Activated naive CD8-positive, alpha-beta T cell (primary cell): ENCODE data around the gene ESYT3.
"Not testable (repeated sequence)": the region's sequence is repeated elsewhere in the genome, so short reads cannot be mapped to it uniquely, and the experiment has no call there.

Source experiments
- H3K27ac Mint-ChIP-seq: one replicate; pipeline ENCODE4 v1.8.0; 2021; ENCODE audit warnings: mixed read lengths
- H3K27me3 Mint-ChIP-seq: one replicate; pipeline ENCODE4 v1.8.0; 2021; ENCODE audit warnings: mixed read lengths
- H3K36me3 Mint-ChIP-seq: one replicate; pipeline ENCODE4 v1.8.0; 2021; ENCODE audit warnings: mixed read lengths
- H3K4me1 Mint-ChIP-seq: one replicate; pipeline ENCODE4 v1.8.0; 2021; ENCODE audit warnings: low read depth, mixed read lengths
- H3K4me3 Mint-ChIP-seq: one replicate; pipeline ENCODE4 v1.8.0; 2021; ENCODE audit warnings: mild to moderate bottlenecking, mixed read lengths
- H3K9me3 Mint-ChIP-seq: one replicate; pipeline ENCODE4 v1.8.0; 2021; ENCODE audit warnings: low read depth, mixed read lengths

ESYT3 gene

GRCh38 chr3:138472141-138472825, 37.9 kb downstream of the ESYT3 start:
- Mint-ChIP-seq H3K9me3 (no peaks in the 10 kb centered on the region), H3K27me3 (no peaks in the 10 kb centered on the region), H3K27ac (no peak overlapping the region), H3K36me3 (no peaks in the 10 kb centered on the region), H3K4me3 (no peak overlapping the region), H3K4me1 (no peaks in the 10 kb centered on the region)

GRCh38 chr3:138473391-138473790, 39.0 kb downstream of the ESYT3 start:
- Mint-ChIP-seq H3K4me3 (no peak overlapping the region), H3K4me1 (no peaks in the 10 kb centered on the region), H3K27ac (no peak overlapping the region), H3K9me3 (no peaks in the 10 kb centered on the region), H3K27me3 (no peaks in the 10 kb centered on the region), H3K36me3 (no peaks in the 10 kb centered on the region)

- H3K36me3 Mint-ChIP-seq, result no peaks in the 10 kb centered on the region
- no peaks in the 10 kb centered on the region for H3K9me3 Mint-ChIP-seq
- H3K27me3 Mint-ChIP-seq, result no peaks in the 10 kb centered on the region
- no peaks in the 10 kb centered on the region for H3K4me1 Mint-ChIP-seq
- no peak overlapping the region for H3K27ac Mint-ChIP-seq
- H3K4me3 Mint-ChIP-seq, result no peak overlapping the region
These were observed 39.7 kb downstream of the ESYT3 start for GRCh38 chr3:138474163-138474562.

- Mint-ChIP-seq H3K9me3 (no peaks in the 10 kb centered on the region), H3K27me3 (peaks cover 1% of the 10 kb centered on the region), H3K4me1 (no peaks in the 10 kb centered on the region), H3K4me3 (no peak overlapping the region), H3K36me3 (no peaks in the 10 kb centered on the region), H3K27ac (no peak overlapping the region)
These were observed 42.1 kb downstream of the ESYT3 start for GRCh38 chr3:138476526-138476925.

GRCh38 chr3:138477120-138477519, 42.7 kb downstream of the ESYT3 start:
- Mint-ChIP-seq H3K27ac (no peak overlapping the region), H3K4me1 (no peaks in the 10 kb centered on the region), H3K4me3 (no peak overlapping the region), H3K27me3 (peaks cover 1% of the 10 kb centered on the region), H3K9me3 (no peaks in the 10 kb centered on the region), H3K36me3 (no peaks in the 10 kb centered on the region)

GRCh38 chr3:138477801-138478200, 43.4 kb downstream of the ESYT3 start:
- Mint-ChIP-seq H3K4me1 (no peaks in the 10 kb centered on the region), H3K4me3 (no peak overlapping the region), H3K27ac (no peak overlapping the region)

GRCh38 chr3:138479438-138479863, 45.0 kb downstream of the ESYT3 start:
- Mint-ChIP-seq H3K4me3 (no peak overlapping the region), H3K27me3 (peaks cover 4% of the 10 kb centered on the region), H3K27ac (no peak overlapping the region), H3K4me1 (no peaks in the 10 kb centered on the region), H3K36me3 (no peaks in the 10 kb centered on the region), H3K9me3 (peaks cover 6% of the 10 kb centered on the region)

More at GRCh38 chr3:138477801-138478200, 43.4 kb downstream of the ESYT3 start:
- Mint-ChIP-seq H3K27me3 (peaks cover 1% of the 10 kb centered on the region), H3K9me3 (no peaks in the 10 kb centered on the region), H3K36me3 (no peaks in the 10 kb centered on the region)

- Mint-ChIP-seq H3K36me3 (peaks cover 16% of the 10 kb centered on the region), H3K9me3 (peaks cover 20% of the 10 kb centered on the region)
- H3K4me1 Mint-ChIP-seq, H3K27ac Mint-ChIP-seq, H3K27me3 Mint-ChIP-seq, H3K4me3 Mint-ChIP-seq: not testable (repeated sequence)
These were observed 50.3 kb downstream of the ESYT3 start for GRCh38 chr3:138484672-138485071.

- Mint-ChIP-seq H3K36me3 (peaks cover 20% of the 10 kb centered on the region), H3K9me3 (peaks cover 27% of the 10 kb centered on the region)
- H3K4me3 Mint-ChIP-seq, H3K27ac Mint-ChIP-seq, H3K27me3 Mint-ChIP-seq, H3K4me1 Mint-ChIP-seq: not testable (repeated sequence)
These were observed 52.2 kb downstream of the ESYT3 start for GRCh38 chr3:138486580-138486979.

- Mint-ChIP-seq H3K4me3 (no peak overlapping the region), H3K27ac (no peak overlapping the region), H3K36me3 (peaks cover 41% of the 10 kb centered on the region), H3K9me3 (peaks cover 22% of the 10 kb centered on the region), H3K27me3 (no peaks in the 10 kb centered on the region), H3K4me1 (no peaks in the 10 kb centered on the region)
These were observed 57.6 kb downstream of the ESYT3 start for GRCh38 chr3:138491971-138492370.

- Mint-ChIP-seq H3K27ac (no peak overlapping the region), H3K9me3 (peaks cover 16% of the 10 kb centered on the region), H3K36me3 (peaks cover 40% of the 10 kb centered on the region), H3K27me3 (no peaks in the 10 kb centered on the region), H3K4me3 (no peak overlapping the region), H3K4me1 (no peaks in the 10 kb centered on the region)
These were observed 58.7 kb downstream of the ESYT3 start for GRCh38 chr3:138492980-138493675.

- Mint-ChIP-seq H3K27me3 (no peaks in the 10 kb centered on the region), H3K4me1 (no peaks in the 10 kb centered on the region), H3K36me3 (peaks cover 38% of the 10 kb centered on the region), H3K9me3 (peaks cover 12% of the 10 kb centered on the region), H3K27ac (no peak overlapping the region), H3K4me3 (no peak overlapping the region)
These were observed 59.6 kb downstream of the ESYT3 start for GRCh38 chr3:138493804-138494606.

GRCh38 chr3:138494607-138494929, 60.2 kb downstream of the ESYT3 start:
- H3K9me3 Mint-ChIP-seq, result peaks cover 10% of the 10 kb centered on the region
- no peak overlapping the region for H3K27ac Mint-ChIP-seq
- H3K4me1 Mint-ChIP-seq, result no peaks in the 10 kb centered on the region
- H3K36me3 Mint-ChIP-seq, result peaks cover 38% of the 10 kb centered on the region
- H3K27me3 Mint-ChIP-seq, result no peaks in the 10 kb centered on the region
- H3K4me3 Mint-ChIP-seq, result no peak overlapping the region

- H3K27ac Mint-ChIP-seq, H3K4me1 Mint-ChIP-seq, H3K9me3 Mint-ChIP-seq, H3K27me3 Mint-ChIP-seq, H3K4me3 Mint-ChIP-seq: not testable (repeated sequence)
- H3K36me3 Mint-ChIP-seq, result peaks cover 38% of the 10 kb centered on the region
These were observed 61.2 kb downstream of the ESYT3 start for GRCh38 chr3:138495638-138496037.

GRCh38 chr3:138496436-138496835, 62.0 kb downstream of the ESYT3 start:
- no peaks in the 10 kb centered on the region for H3K4me1 Mint-ChIP-seq
- H3K9me3 Mint-ChIP-seq, result peaks cover 4% of the 10 kb centered on the region
- H3K27me3 Mint-ChIP-seq, result no peaks in the 10 kb centered on the region
- no peak overlapping the region for H3K4me3 Mint-ChIP-seq
- H3K36me3 Mint-ChIP-seq, result peaks cover 38% of the 10 kb centered on the region
- H3K27ac Mint-ChIP-seq, result no peak overlapping the region
